OCI-LY7 (cell line): ENCODE measurements around the gene GPR42. TPM values are rescaled to one million over a fixed set of nuclear protein-coding genes. Genes with fewer than 3 reads are reported as not detected.

Experiments used
- BruUV-seq: library from RNA; stranded (reverse); fragments of 400-500 nt; replicated peaks from 2 replicates; lab custom pipeline; 2021; lab: Mats Ljungman, UMichigan
- CTCF ChIA-PET: fragments of 300-600 bp; sonication (Branson Sonifier 250); formaldehyde crosslinking; loops from one replicate; lab custom pipeline; 2022; ENCODE audit warnings: antibody characterized with exemption; ENCODE audit not compliant: unreplicated experiment; lab: Charles Lee
- POLR2A ChIA-PET: fragments of 300-600 bp; sonication (Branson Sonifier 250); formaldehyde crosslinking; loops from one replicate; lab custom pipeline; 2022; ENCODE audit warnings: antibody characterized with exemption; lab: Charles Lee
- DNase-seq: peaks from one replicate; pipeline ENCODE4 v3.0.0-alpha.2; 2015; ENCODE audit warnings: low spot score
- H2AFZ ChIP-seq: fragments of 200-600 bp; sonication (generic), shearing (Covaris generic); 2 replicates; pipeline ENCODE4 v1.6.1; 2014; ENCODE audit warnings: mild to moderate bottlenecking, antibody characterized with exemption, low read length, moderate library complexity
- H3K27ac ChIP-seq: fragments of 200-600 bp; sonication (generic); 2 replicates; pipeline ENCODE4 v1.5.1; 2014; ENCODE audit warnings: mixed run types, low read depth, mild to moderate bottlenecking, moderate library complexity, low read length, inconsistent platforms; ENCODE audit not compliant: poor library complexity, severe bottlenecking
- H3K36me3 ChIP-seq: fragments of 200-600 bp; sonication (generic); 2 replicates; pipeline ENCODE4 v1.6.1; 2014; ENCODE audit warnings: mild to moderate bottlenecking, antibody characterized with exemption, low read length, moderate library complexity, mixed read lengths; ENCODE audit not compliant: insufficient read depth
- H3K4me1 ChIP-seq: fragments of 200-600 bp; sonication (generic); 2 replicates; pipeline ENCODE4 v1.5.1; 2014; ENCODE audit warnings: mild to moderate bottlenecking, low read length; ENCODE audit not compliant: insufficient read depth, poor library complexity, severe bottlenecking
- H3K4me2 ChIP-seq: fragments of 200-600 bp; sonication (generic); 2 replicates; pipeline ENCODE4 v1.6.1; 2014; ENCODE audit warnings: mild to moderate bottlenecking, low read length
- H3K4me3 ChIP-seq: fragments of 200-600 bp; sonication (generic); 2 replicates; pipeline ENCODE4 v1.5.1; 2014; ENCODE audit warnings: mild to moderate bottlenecking, low read depth, low read length; ENCODE audit not compliant: poor library complexity, severe bottlenecking
- H3K79me2 ChIP-seq: fragments of 200-600 bp; sonication (generic); 2 replicates; pipeline ENCODE4 v1.6.1; 2016; ENCODE audit warnings: low read depth, mild to moderate bottlenecking, low read length, moderate library complexity, mixed read lengths; ENCODE audit not compliant: insufficient read depth
- H3K9me2 ChIP-seq: fragments of 200-600 bp; sonication (generic); 2 replicates; pipeline ENCODE4 v1.6.1; 2016; ENCODE audit warnings: mild to moderate bottlenecking, low read length, mixed read lengths; ENCODE audit not compliant: insufficient read depth
- H3K9me3 ChIP-seq: fragments of 200-600 bp; sonication (generic); 2 replicates; pipeline ENCODE4 v1.6.1; 2014; ENCODE audit warnings: mild to moderate bottlenecking, mixed run types, low read length, mixed read lengths
- H4K20me1 ChIP-seq: fragments of 200-600 bp; sonication (generic); 2 replicates; pipeline ENCODE4 v1.6.1; 2014; ENCODE audit warnings: mild to moderate bottlenecking, antibody characterized with exemption, low read length, moderate library complexity, mixed read lengths; ENCODE audit not compliant: insufficient read depth
- EZH2phosphoT487 ChIP-seq: fragments of 200-600 bp; sonication (generic); IDR thresholded peaks from 2 replicates; pipeline ENCODE4 v1.6.1; 2018; ENCODE audit warnings: low read depth, borderline replicate concordance, mild to moderate bottlenecking, mixed run types, antibody characterized with exemption, low read length, moderate library complexity, mixed read lengths
- intact Hi-C: fragments of 100-400 bp; cut with micrococcal nuclease; formaldehyde crosslinking; loops from one replicate; pipeline ENCODE4 v1.10.0; 2022; ENCODE audit not compliant: unreplicated experiment
- total RNA-seq, 2 experiments: library from RNA; depleted of rRNA in 1 of 2; stranded (reverse); fragments of >200 nt in 1 of 2; shearing (Covaris generic) in 1 of 2; gene quantifications; 2 replicates each; pipeline ENCODE4 v1.2.3, GENCODE V29; 2014 to 2022
- TF ChIP-seq, protein P1 (sequence below): fragments of 200-600 bp; sonication (generic); conservative IDR thresholded peaks from 2 replicates; pipeline ENCODE4 v1.5.1; 2014; ENCODE audit warnings: mild to moderate bottlenecking, antibody characterized with exemption, low read length, moderate library complexity, mixed read lengths

GPR42 gene
- total RNA-seq, 2 experiments from 2014 or later: 0.06 TPM; not detected in 1

DNA sequence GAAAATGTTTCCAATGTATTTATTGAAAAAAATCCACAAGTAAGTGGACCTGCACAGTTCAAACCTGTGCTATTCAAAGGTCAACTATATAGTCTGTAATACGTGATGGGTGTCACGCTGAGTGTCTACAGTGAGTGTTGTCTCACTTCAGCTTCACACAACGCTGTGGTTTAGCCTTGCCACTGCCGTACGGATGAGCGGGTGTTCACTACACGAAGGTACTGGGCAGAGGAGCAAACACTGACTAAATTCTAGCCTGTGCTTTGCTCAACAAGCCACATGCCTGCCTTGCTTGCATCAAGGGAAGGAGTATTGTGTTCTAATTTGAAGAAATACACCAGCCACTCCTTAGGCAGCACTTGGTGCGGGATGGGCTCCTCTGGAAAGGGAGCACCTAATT lies 16.0 kb upstream of the GPR42 start:
- CTCF ChIA-PET: no interaction called here
- Histone ChIP-seq H2AFZ (no peak overlapping the region), H3K4me1 (peaks cover 37% of the 10 kb centered on the region), H3K4me2 (no peak overlapping the region), H3K9me3 (no peaks in the 10 kb centered on the region), H3K9me2 (no peaks in the 10 kb centered on the region), H3K27ac (no peak overlapping the region), H3K36me3 (peaks cover 4% of the 10 kb centered on the region; the same call in 1 of the 2 replicates), H3K4me3 (no peak overlapping the region), H3K79me2 (no peaks in the 10 kb centered on the region), H4K20me1 (no peaks in the 10 kb centered on the region)
- intact Hi-C loops: no loop called here
- TF ChIP-seq EZH2phosphoT487: no peak
- TF ChIP-seq, protein P1, sequence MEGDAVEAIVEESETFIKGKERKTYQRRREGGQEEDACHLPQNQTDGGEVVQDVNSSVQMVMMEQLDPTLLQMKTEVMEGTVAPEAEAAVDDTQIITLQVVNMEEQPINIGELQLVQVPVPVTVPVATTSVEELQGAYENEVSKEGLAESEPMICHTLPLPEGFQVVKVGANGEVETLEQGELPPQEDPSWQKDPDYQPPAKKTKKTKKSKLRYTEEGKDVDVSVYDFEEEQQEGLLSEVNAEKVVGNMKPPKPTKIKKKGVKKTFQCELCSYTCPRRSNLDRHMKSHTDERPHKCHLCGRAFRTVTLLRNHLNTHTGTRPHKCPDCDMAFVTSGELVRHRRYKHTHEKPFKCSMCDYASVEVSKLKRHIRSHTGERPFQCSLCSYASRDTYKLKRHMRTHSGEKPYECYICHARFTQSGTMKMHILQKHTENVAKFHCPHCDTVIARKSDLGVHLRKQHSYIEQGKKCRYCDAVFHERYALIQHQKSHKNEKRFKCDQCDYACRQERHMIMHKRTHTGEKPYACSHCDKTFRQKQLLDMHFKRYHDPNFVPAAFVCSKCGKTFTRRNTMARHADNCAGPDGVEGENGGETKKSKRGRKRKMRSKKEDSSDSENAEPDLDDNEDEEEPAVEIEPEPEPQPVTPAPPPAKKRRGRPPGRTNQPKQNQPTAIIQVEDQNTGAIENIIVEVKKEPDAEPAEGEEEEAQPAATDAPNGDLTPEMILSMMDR: no peak
- BruUV-seq: no TSS peak
- POLR2A ChIA-PET: interaction anchor here (0.6 kb wide), 1 partner anchor 211 kb away, joined by 4 read pairs; no protein-coding TSS in a partner anchor
- DNase-seq: no peak

DNA sequence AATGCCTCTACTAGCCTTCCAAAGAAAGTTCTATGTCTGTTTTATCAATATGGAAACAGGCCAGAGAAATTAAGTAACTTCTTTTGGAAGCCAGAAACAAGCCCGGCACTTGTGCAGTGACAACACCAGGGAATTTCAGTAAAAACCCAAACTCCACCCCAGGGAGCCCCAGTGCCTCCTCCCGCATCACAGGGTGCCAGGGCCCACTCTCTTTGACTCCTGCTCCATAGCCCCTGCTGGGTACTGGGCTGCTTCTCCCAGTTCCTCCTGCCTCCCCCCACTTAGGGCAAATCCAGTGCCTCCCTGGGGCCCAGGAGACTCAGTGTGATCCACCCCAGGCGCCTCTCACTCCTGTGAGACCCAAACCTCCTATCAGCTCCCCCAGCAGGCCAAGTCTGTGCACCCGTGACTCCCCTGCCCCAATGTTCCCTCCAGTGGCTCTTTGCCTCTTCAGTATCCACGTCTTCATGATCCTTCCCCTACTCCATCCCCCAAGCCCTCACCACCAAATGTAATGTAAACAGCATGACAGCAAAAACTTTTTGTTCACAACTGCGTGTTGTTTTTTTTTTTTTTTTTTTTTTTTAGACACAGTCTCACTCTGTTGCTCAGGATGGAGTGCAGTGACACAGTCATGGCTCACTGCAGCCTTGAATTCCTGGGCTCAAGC lies 14.9 kb upstream of the GPR42 start:
- Histone ChIP-seq H3K27ac (no peak overlapping the region), H3K4me3 (no peak overlapping the region), H3K4me1 (peaks cover 26% of the 10 kb centered on the region), H3K36me3 (peaks cover 4% of the 10 kb centered on the region; the same call in 1 of the 2 replicates), H3K4me2 (no peak overlapping the region), H2AFZ (no peak overlapping the region), H3K79me2 (no peaks in the 10 kb centered on the region), H4K20me1 (no peaks in the 10 kb centered on the region), H3K9me2 (no peaks in the 10 kb centered on the region), H3K9me3 (no peaks in the 10 kb centered on the region)
- ChIA-PET CTCF (no interaction called here), POLR2A (interaction anchor here (1.8 kb wide), 1 partner anchor 103 kb away, joined by 4 read pairs; no protein-coding TSS in a partner anchor)
- TF ChIP-seq EZH2phosphoT487: no peak
- TF ChIP-seq, protein P1: no peak
- intact Hi-C loops: no loop called here
- no TSS peak for BruUV-seq
- no peak for DNase-seq
